ACC112 (cell line): Measurements from ENCODE around the gene LGR6.

ENCODE experiments used
- H2AFZ ChIP-seq: fragments of 200-600 bp; sonication (generic); one replicate; pipeline ENCODE4 v1.6.0; 2017; ENCODE audit warnings: antibody characterized with exemption, low read length; ENCODE audit not compliant: unreplicated experiment
- H3K27ac ChIP-seq: fragments of 200-600 bp; sonication (generic); 2 replicates; pipeline ENCODE4 v1.5.1; 2014; ENCODE audit warnings: low read depth, mild to moderate bottlenecking, antibody characterized with exemption, low read length, moderate library complexity
- H3K27me3 ChIP-seq: fragments of 200-600 bp; sonication (generic); 2 replicates; pipeline ENCODE4 v1.6.1; 2014; ENCODE audit warnings: mild to moderate bottlenecking, antibody characterized with exemption, low read length, moderate library complexity, mixed read lengths; ENCODE audit not compliant: insufficient read depth
- H3K36me3 ChIP-seq: fragments of 200-600 bp; sonication (generic); 2 replicates; pipeline ENCODE4 v1.6.1; 2016; ENCODE audit warnings: mild to moderate bottlenecking, antibody characterized with exemption, low read length, moderate library complexity, mixed read lengths; ENCODE audit not compliant: insufficient read depth
- H3K4me1 ChIP-seq: fragments of 200-600 bp; sonication (generic); one replicate; pipeline ENCODE4 v1.6.1; 2016; ENCODE audit warnings: low read length, mixed read lengths; ENCODE audit not compliant: insufficient read depth, unreplicated experiment, control insufficient read depth
- H3K4me3 ChIP-seq: fragments of 200-600 bp; sonication (generic); 2 replicates; pipeline ENCODE4 v1.5.1; 2014; ENCODE audit warnings: mild to moderate bottlenecking, low read depth, low read length
- H3K79me2 ChIP-seq: fragments of 200-600 bp; sonication (generic); one replicate; pipeline ENCODE4 v1.6.0; 2016; ENCODE audit warnings: low read length; ENCODE audit not compliant: control insufficient read depth, unreplicated experiment, insufficient read depth

The LGR6 gene

DNA sequence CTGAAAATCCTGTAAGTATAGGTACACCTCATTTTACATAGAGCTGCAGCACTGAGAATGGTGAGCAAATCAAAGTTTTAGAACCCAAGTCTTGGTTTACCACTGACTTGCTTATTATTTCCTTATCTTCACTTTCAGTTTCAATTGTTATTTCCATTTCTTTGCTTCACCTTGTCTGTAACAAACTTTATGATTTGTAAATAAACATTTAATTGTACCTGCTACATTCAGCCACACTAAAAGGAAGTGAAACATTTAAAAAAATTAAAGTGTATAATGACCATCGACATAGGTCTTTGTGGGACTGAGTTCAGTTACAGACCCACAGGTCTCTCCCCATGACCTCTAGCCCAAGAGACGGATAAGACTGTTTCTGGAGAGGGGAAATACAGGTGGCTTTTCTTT lies 34.4 kb downstream of the LGR6 start:
- H3K4me1 ChIP-seq: no peaks in the 10 kb centered on the region
- H3K27me3 ChIP-seq: peaks cover 31% of the 10 kb centered on the region
- H3K36me3 ChIP-seq: no peaks in the 10 kb centered on the region

DNA sequence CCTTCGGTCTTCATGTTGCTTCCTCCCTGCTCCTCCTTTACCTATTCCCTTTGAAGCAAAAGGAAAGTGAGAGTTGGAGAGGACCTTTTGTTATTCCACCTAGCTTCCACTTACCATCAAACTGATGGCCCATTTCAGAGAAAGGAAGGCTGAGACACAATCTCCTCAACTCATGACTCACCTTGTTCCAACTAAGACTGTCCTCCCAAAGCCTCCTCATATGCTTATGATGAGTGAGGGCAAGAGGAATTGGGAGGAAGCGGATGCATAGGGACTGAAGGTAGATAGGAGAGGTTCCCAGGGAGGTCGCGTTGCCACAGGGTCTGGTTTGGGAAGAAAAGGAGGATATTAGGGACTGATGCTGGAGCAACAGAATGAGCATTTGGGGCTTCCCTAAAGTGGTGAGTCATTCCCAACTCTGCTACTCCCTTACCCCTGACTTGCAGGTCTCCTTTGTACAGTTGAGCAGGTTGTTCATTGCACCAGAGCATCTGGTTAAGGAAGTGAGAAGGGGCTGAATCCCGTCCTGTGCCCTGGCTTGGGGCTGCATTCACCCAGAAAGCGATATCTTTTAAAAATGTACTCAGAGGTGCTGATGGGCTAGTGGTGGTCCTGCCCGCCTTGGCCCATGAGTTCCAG lies 35.0 kb downstream of the LGR6 start:
- no peaks in the 10 kb centered on the region for H3K4me1 ChIP-seq

More for the DNA sequence above, 34.4 kb downstream of the LGR6 start:
- Histone ChIP-seq H3K27ac (no peak overlapping the region), H2AFZ (no peak overlapping the region), H3K4me3 (no peak overlapping the region), H3K79me2 (no peaks in the 10 kb centered on the region)

DNA sequence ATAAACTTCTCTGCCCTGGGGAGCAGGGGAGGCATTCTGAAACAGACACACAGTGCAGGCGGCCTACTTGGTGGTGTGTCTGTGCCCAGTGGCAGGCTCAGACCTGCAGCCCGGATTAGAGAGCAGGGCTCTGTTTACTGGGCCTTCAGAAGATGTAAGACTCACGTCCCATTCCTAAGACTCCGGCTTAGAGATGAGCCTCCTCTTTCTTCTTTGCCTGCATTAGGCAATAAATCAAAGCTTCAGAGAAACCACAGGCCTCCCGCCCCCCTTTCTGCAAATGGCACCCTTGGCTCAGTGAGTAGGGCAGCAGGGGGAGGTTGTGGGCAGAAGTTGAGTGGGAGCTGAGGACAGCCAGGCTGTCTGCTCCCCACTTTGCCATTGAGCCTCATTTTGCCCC lies 35.8 kb downstream of the LGR6 start:
- H3K79me2 ChIP-seq: no peaks in the 10 kb centered on the region
- H2AFZ ChIP-seq: no peak overlapping the region
- no peaks in the 10 kb centered on the region for H3K36me3 ChIP-seq
- peaks cover 23% of the 10 kb centered on the region for H3K27me3 ChIP-seq
- H3K4me1 ChIP-seq: no peaks in the 10 kb centered on the region
- H3K4me3 ChIP-seq: no peak overlapping the region
- no peak overlapping the region for H3K27ac ChIP-seq

More for the DNA sequence above, 35.0 kb downstream of the LGR6 start:
- Histone ChIP-seq H3K27ac (no peak overlapping the region), H2AFZ (no peak overlapping the region), H3K4me3 (no peak overlapping the region), H3K27me3 (peaks cover 27% of the 10 kb centered on the region), H3K79me2 (no peaks in the 10 kb centered on the region), H3K36me3 (no peaks in the 10 kb centered on the region)

DNA sequence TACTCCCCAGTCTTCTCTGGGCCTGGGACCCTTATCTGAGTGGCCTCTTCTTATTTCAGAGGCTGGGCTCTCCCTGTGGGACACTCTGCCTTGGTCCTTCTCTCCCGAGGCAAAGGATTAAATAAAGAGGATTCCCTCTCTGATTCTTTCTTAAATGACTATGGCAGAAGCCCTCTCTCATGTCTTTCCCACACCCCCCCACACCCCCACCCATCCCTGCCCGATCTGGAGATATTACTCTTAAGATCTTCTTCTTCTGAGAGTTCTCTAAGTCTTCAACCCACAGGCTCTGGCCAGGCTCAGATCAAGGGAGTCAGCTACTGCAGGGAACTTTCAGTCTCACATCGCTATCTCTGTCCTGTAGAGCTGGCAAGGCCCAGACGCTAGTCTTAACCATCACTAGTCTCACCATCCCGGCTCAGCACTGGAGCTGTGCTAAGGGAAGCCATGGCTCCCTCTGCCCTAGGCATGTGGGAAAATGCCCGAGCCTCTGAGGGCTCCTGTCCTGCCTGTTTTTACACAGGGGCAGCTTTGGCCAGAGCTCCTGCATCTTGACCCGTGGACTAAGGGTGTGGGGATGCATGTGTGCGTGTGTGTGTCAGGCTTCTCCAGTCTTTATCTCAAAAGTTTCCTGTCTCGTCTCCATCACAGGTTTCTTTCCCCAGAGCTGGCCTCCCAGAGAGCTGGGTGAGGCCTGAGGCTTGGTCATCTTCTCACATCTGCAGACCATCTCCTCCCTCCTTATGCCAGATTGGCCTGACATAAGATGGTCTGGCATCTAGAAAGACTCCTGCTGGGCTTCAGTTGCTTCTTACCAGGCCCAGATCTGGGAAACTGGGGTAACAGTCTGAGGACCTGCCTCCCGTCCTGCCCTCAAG lies 36.7 kb downstream of the LGR6 start:
- Histone ChIP-seq H2AFZ (no peak overlapping the region), H3K27ac (no peak overlapping the region), H3K36me3 (no peaks in the 10 kb centered on the region), H3K79me2 (no peaks in the 10 kb centered on the region), H3K4me1 (peaks cover 6% of the 10 kb centered on the region), H3K4me3 (no peak overlapping the region), H3K27me3 (peaks cover 15% of the 10 kb centered on the region)

DNA sequence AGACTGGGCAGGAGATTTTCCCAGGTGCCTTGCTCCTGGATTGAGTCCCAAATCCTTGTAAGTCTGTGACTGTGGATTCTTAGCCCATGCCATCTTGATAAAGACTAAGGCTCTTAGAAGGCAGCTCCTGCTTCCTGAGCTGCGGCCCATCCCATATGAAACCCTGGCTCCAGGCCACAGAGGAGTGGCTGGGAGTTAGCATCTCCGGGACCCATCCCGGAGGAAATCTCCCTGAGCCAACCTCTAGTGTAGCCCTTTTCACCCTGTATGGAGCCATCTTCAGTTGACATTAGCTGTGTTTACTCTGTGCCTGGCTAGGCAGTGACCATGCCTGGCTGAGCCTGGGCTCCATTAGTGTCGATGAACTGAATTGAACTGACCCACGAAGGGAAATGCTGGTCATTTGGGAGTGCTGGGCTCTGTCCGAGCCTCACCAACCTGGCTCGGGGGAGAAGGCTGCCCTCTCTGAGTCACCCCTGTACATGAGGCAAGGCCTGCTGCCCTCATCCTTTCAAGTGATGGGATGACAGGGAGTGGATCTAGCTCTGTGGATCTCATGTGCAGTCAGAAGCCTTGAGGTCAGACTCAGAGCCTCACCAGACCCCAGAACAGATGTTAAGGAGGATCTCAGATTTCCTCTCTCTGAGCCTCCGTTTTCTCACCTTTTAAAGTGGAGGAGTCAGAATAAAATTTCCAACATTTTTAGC lies 37.5 kb downstream of the LGR6 start:
- Histone ChIP-seq H3K27ac (no peak overlapping the region), H3K27me3 (peaks cover 13% of the 10 kb centered on the region), H3K79me2 (no peaks in the 10 kb centered on the region), H3K4me3 (no peak overlapping the region), H2AFZ (no peak overlapping the region), H3K4me1 (peaks cover 12% of the 10 kb centered on the region), H3K36me3 (no peaks in the 10 kb centered on the region)

GRCh38 chr1:202233171-202233570 lies 39.6 kb downstream of the LGR6 start:
- Histone ChIP-seq H3K36me3 (no peaks in the 10 kb centered on the region), H2AFZ (no peak overlapping the region), H3K4me3 (no peak overlapping the region), H3K27me3 (peaks cover 11% of the 10 kb centered on the region; the same call in 1 of the 2 replicates), H3K79me2 (no peaks in the 10 kb centered on the region), H3K4me1 (peaks cover 14% of the 10 kb centered on the region), H3K27ac (no peak overlapping the region)

- Histone ChIP-seq H3K4me3 (no peak overlapping the region), H2AFZ (no peak overlapping the region), H3K36me3 (no peaks in the 10 kb centered on the region), H3K27ac (no peak overlapping the region), H3K27me3 (peaks cover 4% of the 10 kb centered on the region; the same call in 1 of the 2 replicates), H3K79me2 (no peaks in the 10 kb centered on the region), H3K4me1 (peaks cover 14% of the 10 kb centered on the region)
These were observed 40.2 kb downstream of the LGR6 start for GRCh38 chr1:202233804-202234203.

- Histone ChIP-seq H3K27me3 (peaks cover 2% of the 10 kb centered on the region; the same call in 1 of the 2 replicates), H3K4me1 (peaks cover 14% of the 10 kb centered on the region), H2AFZ (no peak overlapping the region), H3K27ac (no peak overlapping the region), H3K79me2 (no peaks in the 10 kb centered on the region), H3K36me3 (no peaks in the 10 kb centered on the region), H3K4me3 (no peak overlapping the region)
These were observed 40.9 kb downstream of the LGR6 start for GRCh38 chr1:202234331-202235002.

DNA sequence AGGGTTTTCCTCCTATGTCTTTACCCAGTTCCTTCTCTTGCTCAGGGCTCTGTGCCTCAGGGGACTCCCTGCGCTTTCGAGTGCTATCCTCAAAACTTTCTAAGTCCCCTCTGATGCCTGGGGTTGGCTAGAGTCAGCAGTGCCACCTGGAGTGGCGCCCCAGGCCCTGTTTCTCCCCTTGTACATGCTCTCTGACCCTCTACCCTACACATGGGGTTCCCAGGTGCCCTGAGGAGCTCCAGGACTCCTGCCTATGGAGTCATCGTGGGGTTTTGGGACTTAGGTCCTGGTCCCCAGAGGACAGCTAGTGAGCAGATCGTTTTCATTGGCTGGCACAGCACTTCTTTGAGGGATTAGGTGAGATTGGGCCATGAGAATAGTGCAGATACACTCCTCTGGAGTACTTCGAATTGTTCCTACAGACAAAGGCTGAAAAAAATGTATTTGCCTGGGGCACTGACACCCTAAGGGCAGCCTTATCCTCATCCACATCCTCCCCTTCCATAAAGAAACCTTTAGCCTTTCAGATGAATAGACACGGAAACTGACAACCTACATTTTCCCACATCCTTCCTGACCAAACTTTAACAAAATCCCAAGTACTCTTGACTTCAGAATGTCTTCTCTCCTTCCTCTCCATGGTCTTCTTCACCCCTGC lies 41.5 kb downstream of the LGR6 start:
- Histone ChIP-seq H3K27ac (no peak overlapping the region), H3K27me3 (peaks cover 6% of the 10 kb centered on the region; the same call in 1 of the 2 replicates), H2AFZ (no peak overlapping the region), H3K4me3 (peak overlapping the region; percentile 32; the same call in 1 of the 2 replicates), H3K4me1 (peaks cover 14% of the 10 kb centered on the region), H3K79me2 (no peaks in the 10 kb centered on the region), H3K36me3 (no peaks in the 10 kb centered on the region)
